Osteoblast (primary cell): ENCODE measurements around the gene TLE5. TPM values are rescaled to one million over a fixed set of nuclear protein-coding genes. Genes with fewer than 3 reads are reported as not detected.
A peak's percentile ranks its signal among the peaks of the same experiment; 100 is the strongest.

Experiments used
- DNase-seq: peaks from one replicate; pipeline ENCODE4 v3.0.0; 2011; ENCODE audit warnings: low spot score, mixed read lengths; ENCODE audit not compliant: insufficient read length; ENCODE audit errors: missing footprints
- H2AFZ ChIP-seq: 2 replicates; pipeline ENCODE4 v1.6.0; 2011; ENCODE audit warnings: mild to moderate bottlenecking, low read length
- H3K27ac ChIP-seq: 2 replicates; pipeline ENCODE4 v1.5.1; 2011; ENCODE audit warnings: mild to moderate bottlenecking, low read depth, low read length, moderate library complexity
- H3K27me3 ChIP-seq: 2 replicates; pipeline ENCODE4 v1.6.0; 2012; ENCODE audit warnings: mild to moderate bottlenecking, control low read depth, inconsistent platforms, low read length, moderate library complexity; ENCODE audit not compliant: insufficient read depth
- H3K36me3 ChIP-seq: 2 replicates; pipeline ENCODE4 v1.5.1; 2011; ENCODE audit warnings: mild to moderate bottlenecking, low read length, control low read depth, moderate library complexity; ENCODE audit not compliant: insufficient read depth
- H3K4me1 ChIP-seq: 2 replicates; pipeline ENCODE4 v1.5.1; 2011; ENCODE audit warnings: mild to moderate bottlenecking, low read length, control low read depth, moderate library complexity; ENCODE audit not compliant: insufficient read depth
- H3K4me2 ChIP-seq: 2 replicates; pipeline ENCODE4 v1.6.0; 2011; ENCODE audit warnings: mild to moderate bottlenecking, low read length; ENCODE audit not compliant: insufficient read depth
- H3K4me3 ChIP-seq: fragments of 200-600 bp; sonication (generic); 3 replicates; pipeline ENCODE4 v1.5.1; 2012; ENCODE audit warnings: mild to moderate bottlenecking, low read length, inconsistent platforms; ENCODE audit not compliant: insufficient read depth
- H3K79me2 ChIP-seq: 2 replicates; pipeline ENCODE4 v1.6.0; 2012; ENCODE audit warnings: mild to moderate bottlenecking, low read length, control low read depth, inconsistent platforms; ENCODE audit not compliant: insufficient read depth
- H3K9me3 ChIP-seq: 2 replicates; pipeline ENCODE4 v1.5.1; 2011; ENCODE audit warnings: low read depth, low read length, control low read depth
- H4K20me1 ChIP-seq: 2 replicates; pipeline ENCODE4 v1.6.0; 2012; ENCODE audit warnings: mild to moderate bottlenecking, low read length, control low read depth; ENCODE audit not compliant: insufficient read depth
- total RNA-seq: library from RNA; depleted of rRNA; stranded (reverse); fragments of >200 nt; gene quantifications from 2 replicates; pipeline ENCODE4 v1.2.3, GENCODE V29; 2012
- TF ChIP-seq, protein P1 (sequence below): IDR thresholded peaks from 2 replicates; pipeline ENCODE4 v1.5.1; 2011; ENCODE audit warnings: mild to moderate bottlenecking, low read depth, low read length, moderate library complexity; ENCODE audit errors: extremely low read depth

The TLE5 gene, protein sequence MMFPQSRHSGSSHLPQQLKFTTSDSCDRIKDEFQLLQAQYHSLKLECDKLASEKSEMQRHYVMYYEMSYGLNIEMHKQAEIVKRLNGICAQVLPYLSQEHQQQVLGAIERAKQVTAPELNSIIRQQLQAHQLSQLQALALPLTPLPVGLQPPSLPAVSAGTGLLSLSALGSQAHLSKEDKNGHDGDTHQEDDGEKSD
- 209 and 211 TPM in 2 replicates for total RNA-seq

DNA sequence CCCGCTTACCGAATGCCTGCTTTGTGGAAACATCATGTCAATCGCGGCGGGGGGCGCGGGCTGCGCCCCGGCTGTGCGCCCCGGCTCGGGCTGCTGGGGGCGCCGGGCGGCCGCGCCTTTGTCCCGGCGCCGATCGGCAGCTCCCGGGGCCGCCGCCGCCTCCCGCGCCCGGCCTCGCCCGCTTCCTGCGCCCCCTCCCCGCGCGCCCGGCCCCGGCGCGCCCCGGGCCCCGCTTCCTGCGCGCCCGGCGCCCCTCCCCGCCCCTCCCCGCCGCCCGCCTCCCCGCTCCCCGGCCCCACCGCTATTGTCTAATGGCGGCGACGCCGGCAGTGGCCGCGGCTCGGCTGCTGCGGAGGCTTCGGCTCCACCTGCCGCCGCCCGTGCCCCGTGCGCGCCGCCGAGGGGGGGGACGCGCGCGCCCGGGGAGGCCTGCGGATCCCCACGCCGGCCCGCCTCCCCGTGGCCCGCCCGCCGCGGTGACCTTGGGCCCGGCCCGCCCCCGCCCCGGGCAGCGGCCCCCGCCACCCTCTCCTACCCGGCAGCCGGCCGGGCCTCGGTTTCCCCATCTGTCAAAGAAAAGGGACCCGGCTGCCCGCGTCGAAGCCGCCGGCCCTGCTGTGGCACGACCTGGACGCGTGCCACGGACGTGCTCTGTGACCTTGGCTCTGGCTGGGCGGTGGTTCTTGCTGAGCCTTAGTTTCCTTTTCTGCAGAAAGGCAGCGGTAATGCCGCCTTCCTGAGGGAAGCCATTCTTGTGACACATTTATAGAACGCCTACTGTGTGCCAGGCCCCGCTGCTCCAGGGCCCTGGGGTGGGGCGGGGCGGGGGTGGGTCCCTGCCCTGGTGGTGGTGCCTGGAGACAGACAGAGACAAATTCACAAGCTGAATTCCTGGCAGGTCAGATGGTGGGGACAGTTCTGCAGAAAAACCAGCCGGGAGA lies at the start of gene TLE5:
TSS of gene TLE5 (minus strand) at position 331 of the 941 bp plus-strand sequence. CDS start at position 36, 295 bp downstream.
- peaks cover 22% of the 10 kb centered on the region for H3K36me3 ChIP-seq
- peaks cover 24% of the 10 kb centered on the region for H4K20me1 ChIP-seq
- peak within 1 kb of the TSS; percentile 58 for H2AFZ ChIP-seq
- TF ChIP-seq, protein P1, sequence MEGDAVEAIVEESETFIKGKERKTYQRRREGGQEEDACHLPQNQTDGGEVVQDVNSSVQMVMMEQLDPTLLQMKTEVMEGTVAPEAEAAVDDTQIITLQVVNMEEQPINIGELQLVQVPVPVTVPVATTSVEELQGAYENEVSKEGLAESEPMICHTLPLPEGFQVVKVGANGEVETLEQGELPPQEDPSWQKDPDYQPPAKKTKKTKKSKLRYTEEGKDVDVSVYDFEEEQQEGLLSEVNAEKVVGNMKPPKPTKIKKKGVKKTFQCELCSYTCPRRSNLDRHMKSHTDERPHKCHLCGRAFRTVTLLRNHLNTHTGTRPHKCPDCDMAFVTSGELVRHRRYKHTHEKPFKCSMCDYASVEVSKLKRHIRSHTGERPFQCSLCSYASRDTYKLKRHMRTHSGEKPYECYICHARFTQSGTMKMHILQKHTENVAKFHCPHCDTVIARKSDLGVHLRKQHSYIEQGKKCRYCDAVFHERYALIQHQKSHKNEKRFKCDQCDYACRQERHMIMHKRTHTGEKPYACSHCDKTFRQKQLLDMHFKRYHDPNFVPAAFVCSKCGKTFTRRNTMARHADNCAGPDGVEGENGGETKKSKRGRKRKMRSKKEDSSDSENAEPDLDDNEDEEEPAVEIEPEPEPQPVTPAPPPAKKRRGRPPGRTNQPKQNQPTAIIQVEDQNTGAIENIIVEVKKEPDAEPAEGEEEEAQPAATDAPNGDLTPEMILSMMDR = no peak
- H3K27ac ChIP-seq = peak within 1 kb of the TSS; percentile 37
- H3K27me3 ChIP-seq = no peaks in the 10 kb centered on the region
- H3K9me3 ChIP-seq = no peaks in the 10 kb centered on the region
- H3K79me2 ChIP-seq = peaks cover 31% of the 10 kb centered on the region
- H3K4me3 ChIP-seq = peak within 1 kb of the TSS; percentile 87
- peak within 1 kb of the TSS; percentile 86 for H3K4me2 ChIP-seq
- H3K4me1 ChIP-seq = peaks cover 13% of the 10 kb centered on the region
- DNase-seq = peak; percentile 99

DNA sequence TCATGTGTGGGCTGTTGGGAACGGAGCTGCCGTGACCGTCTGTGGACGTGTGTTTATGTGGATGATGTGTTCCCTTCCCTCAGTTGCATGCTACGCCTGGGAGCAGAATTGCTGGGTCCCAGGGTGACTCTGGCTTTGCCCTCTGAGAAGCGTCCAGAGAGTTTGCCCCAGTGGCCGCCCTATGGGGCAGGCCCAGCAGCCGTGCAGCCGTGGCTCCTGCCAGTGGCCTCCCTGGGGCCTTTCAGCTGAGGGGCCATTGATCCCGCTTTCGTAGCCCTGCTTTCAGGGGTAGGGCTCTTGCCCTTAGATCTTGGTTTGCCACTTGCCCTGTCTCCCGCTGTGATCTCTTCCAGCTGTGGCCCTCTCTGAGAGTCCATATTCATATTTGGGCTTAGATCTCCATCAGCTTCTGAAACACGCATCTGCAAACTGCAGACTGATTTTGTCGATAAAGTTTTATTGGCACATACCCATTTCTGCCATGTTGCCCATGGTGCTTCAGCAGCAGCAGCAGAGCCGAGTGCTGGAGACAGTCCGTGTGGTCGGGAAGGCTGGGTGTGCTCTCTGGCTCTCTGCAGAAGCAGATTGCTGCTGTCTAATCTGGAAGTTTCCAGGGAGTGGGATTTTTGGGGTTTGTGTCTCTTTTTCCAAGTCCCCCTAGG lies 49.4 kb upstream of the TLE5 start:
- H4K20me1 ChIP-seq = peaks cover 50% of the 10 kb centered on the region
- H3K27me3 ChIP-seq = no peaks in the 10 kb centered on the region

DNA sequence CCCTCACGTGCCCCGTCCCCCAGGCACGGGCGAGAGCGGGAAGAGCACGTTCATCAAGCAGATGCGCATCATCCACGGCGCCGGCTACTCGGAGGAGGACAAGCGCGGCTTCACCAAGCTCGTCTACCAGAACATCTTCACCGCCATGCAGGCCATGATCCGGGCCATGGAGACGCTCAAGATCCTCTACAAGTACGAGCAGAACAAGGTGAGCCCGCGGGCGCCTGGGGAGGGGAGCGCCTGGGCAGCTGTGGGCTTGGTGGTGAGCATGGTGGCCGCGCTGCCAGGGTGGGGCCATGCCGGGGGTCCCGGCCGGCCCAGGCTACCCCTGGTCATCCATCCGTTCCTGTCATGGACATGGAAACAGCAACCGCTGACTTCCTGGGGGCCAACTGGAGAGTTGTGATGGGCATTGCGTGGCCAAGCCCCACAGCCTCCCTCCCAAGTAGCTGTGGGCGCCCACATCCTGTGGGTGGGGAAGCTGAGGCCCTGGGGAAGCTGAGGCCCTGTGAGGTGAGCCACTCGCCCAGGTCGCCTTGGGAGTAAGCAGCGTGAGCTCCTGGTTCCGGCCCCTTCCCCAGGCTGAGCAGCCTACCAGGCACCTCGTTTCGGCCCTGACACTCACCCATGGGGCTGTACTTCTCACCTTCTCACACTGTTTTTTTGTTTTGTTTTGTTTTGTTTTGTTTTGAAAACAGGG lies 48.0 kb upstream of the TLE5 start:
- H3K79me2 ChIP-seq = peaks cover 96% of the 10 kb centered on the region

More for the DNA sequence above, 49.4 kb upstream of the TLE5 start:
- Histone ChIP-seq H3K27ac (no peak overlapping the region), H2AFZ (no peak overlapping the region), H3K9me3 (no peaks in the 10 kb centered on the region), H3K4me3 (no peak overlapping the region), H3K79me2 (peaks cover 94% of the 10 kb centered on the region), H3K4me1 (no peaks in the 10 kb centered on the region), H3K4me2 (no peak overlapping the region), H3K36me3 (no peaks in the 10 kb centered on the region)
- TF ChIP-seq, protein P1 = no peak
- peak; percentile 79 for DNase-seq

More for the DNA sequence above, 48.0 kb upstream of the TLE5 start:
- TF ChIP-seq, protein P1 = no peak
- H3K4me1 ChIP-seq = no peaks in the 10 kb centered on the region
- peaks cover 63% of the 10 kb centered on the region for H4K20me1 ChIP-seq
- no peak overlapping the region for H3K27ac ChIP-seq
- no peaks in the 10 kb centered on the region for H3K36me3 ChIP-seq
- H3K4me3 ChIP-seq = no peak overlapping the region
- H2AFZ ChIP-seq = no peak overlapping the region
- H3K4me2 ChIP-seq = no peak overlapping the region
- DNase-seq = peak; percentile 39
- H3K9me3 ChIP-seq = no peaks in the 10 kb centered on the region
- H3K27me3 ChIP-seq = no peaks in the 10 kb centered on the region
